ENCODE results near the gene DGKA. TPM values are rescaled to one million over a fixed set of nuclear protein-coding genes. Genes with fewer than 3 reads are reported as not detected.

Gene DGKA
- polyA plus RNA-seq (2013, experiment 1 of 2), result 11.5 TPM
- 10.1 TPM for polyA plus RNA-seq (2013, experiment 2 of 2)

- no peak within 1 kb of the TSS for H2AK5ac ChIP-seq (ENCODE audit: low read depth, low read length)
- peak within 1 kb of the TSS; percentile 55 for H3K18ac ChIP-seq (ENCODE audit: low read length)
- no peak within 1 kb of the TSS for H2BK120ac ChIP-seq (ENCODE audit: low read depth, low read length)
- DNase-seq (ENCODE audit: low spot score), result no peak
- H2BK12ac ChIP-seq (ENCODE audit: low read length), result no peak within 1 kb of the TSS
- peak within 1 kb of the TSS; percentile 88 for H2AFZ ChIP-seq (ENCODE audit: low read length)
- H4K91ac ChIP-seq (ENCODE audit: low read depth, low read length, poor library complexity), result no peak within 1 kb of the TSS
- peak within 1 kb of the TSS; percentile 71 for H3K9ac ChIP-seq (ENCODE audit: low read depth, low read length, poor library complexity)
- WGBS, 2 donors (ENCODE audit: extremely low coverage in 2 of 2, insufficient read length in 2 of 2, insufficient replicate concordance in 1 of 2), result no CpG with 5 or more reads among the region's 3 CpGs
- peak within 1 kb of the TSS; percentile 31 for H2BK15ac ChIP-seq (ENCODE audit: low read length)
- H3K4me2 ChIP-seq (ENCODE audit: insufficient read depth, low read length, poor library complexity, severe bottlenecking), result peak within 1 kb of the TSS; percentile 80
- H3K9me3 ChIP-seq (replicated peaks in 1 of 2; ENCODE audit: control insufficient read depth in 2 of 2, insufficient read depth in 1 of 2, low read depth in 1 of 2, low read length in 2 of 2), result no peaks in the 10 kb centered on the region
- H4K8ac ChIP-seq (ENCODE audit: low read depth, low read length), result no peak within 1 kb of the TSS
- H3K27me3 ChIP-seq (ENCODE audit: control insufficient read depth in 3 of 3, insufficient read depth in 3 of 3, low read depth in 1 of 3, low read length in 3 of 3), result peaks cover 4 to 42% (median 20%) of the 10 kb centered on the region in 3 experiments
- H3K4me1 ChIP-seq (ENCODE audit: control insufficient read depth in 2 of 2, insufficient read depth in 1 of 2, low read depth in 1 of 2, low read length in 2 of 2), result peaks cover 13 to 21% of the 10 kb centered on the region in 2 donors
- peaks cover under 1 to 4% of the 10 kb centered on the region in 2 donors for H3K36me3 ChIP-seq (replicated peaks in 1 of 2; ENCODE audit: control insufficient read depth in 2 of 2, insufficient read depth in 2 of 2, low read length in 2 of 2)
- no peak within 1 kb of the TSS for H3K23ac ChIP-seq (ENCODE audit: low read depth, low read length, poor library complexity)
- no peak within 1 kb of the TSS for H3K27ac ChIP-seq (replicated peaks; ENCODE audit: low read length)
- H3K4me3 ChIP-seq (ENCODE audit: low read length in 2 of 2), result peak within 1 kb of the TSS; percentile 58 to 81
- H3K14ac ChIP-seq (ENCODE audit: low read length), result no peak within 1 kb of the TSS
- no peak within 1 kb of the TSS for H3K4ac ChIP-seq (ENCODE audit: low read length)
- no peak within 1 kb of the TSS for H2BK5ac ChIP-seq (ENCODE audit: low read length)
- no peaks in the 10 kb centered on the region for H3K79me1 ChIP-seq (ENCODE audit: low read depth, low read length)
These were observed at the start of gene DGKA for GRCh38 chr12:55930771-55931316. TSS of gene DGKA (plus strand) at chr12:55931162. CDS start at chr12:55936504, 5,342 bp downstream.

GRCh38 chr12:55885113-55885512 is 45.8 kb upstream of the DGKA start:
- Histone ChIP-seq H3K79me1 (ENCODE audit: low read depth, low read length) (no peaks in the 10 kb centered on the region), H4K91ac (ENCODE audit: low read depth, low read length, poor library complexity) (no peak overlapping the region), H4K8ac (ENCODE audit: low read depth, low read length) (no peak overlapping the region), H2BK5ac (ENCODE audit: low read length) (no peak overlapping the region), H3K4me3 (ENCODE audit: low read length in 2 of 2) (no peak overlapping the region), H3K36me3 (replicated peaks in 1 of 2; ENCODE audit: control insufficient read depth in 2 of 2, insufficient read depth in 2 of 2, low read length in 2 of 2) (no peaks in the 10 kb centered on the region), H2BK15ac (ENCODE audit: low read length) (no peak overlapping the region), H3K4me1 (ENCODE audit: control insufficient read depth in 2 of 2, insufficient read depth in 1 of 2, low read depth in 1 of 2, low read length in 2 of 2) (peaks cover 0 to 4% of the 10 kb centered on the region in 2 donors), H3K4me2 (ENCODE audit: insufficient read depth, low read length, poor library complexity, severe bottlenecking) (no peak overlapping the region), H3K9me3 (replicated peaks in 1 of 2; ENCODE audit: control insufficient read depth in 2 of 2, insufficient read depth in 1 of 2, low read depth in 1 of 2, low read length in 2 of 2) (peaks cover 0 to 2% of the 10 kb centered on the region in 2 donors), H2AFZ (ENCODE audit: low read length) (no peak overlapping the region), H2BK120ac (ENCODE audit: low read depth, low read length) (no peak overlapping the region), H2BK12ac (ENCODE audit: low read length) (no peak overlapping the region), H3K14ac (ENCODE audit: low read length) (no peak overlapping the region), H3K27me3 (ENCODE audit: control insufficient read depth in 3 of 3, insufficient read depth in 3 of 3, low read depth in 1 of 3, low read length in 3 of 3) (no peaks in the 10 kb centered on the region), H3K23ac (ENCODE audit: low read depth, low read length, poor library complexity) (no peak overlapping the region), H3K4ac (ENCODE audit: low read length) (no peak overlapping the region), H2AK5ac (ENCODE audit: low read depth, low read length) (no peak overlapping the region), H3K18ac (ENCODE audit: low read length) (no peak overlapping the region), H3K27ac (replicated peaks; ENCODE audit: low read length) (no peak overlapping the region), H3K9ac (ENCODE audit: low read depth, low read length, poor library complexity) (no peak overlapping the region)
- WGBS, 2 donors (ENCODE audit: extremely low coverage in 2 of 2, insufficient read length in 2 of 2, insufficient replicate concordance in 1 of 2), result no CpG with 5 or more reads among the region's 1 CpG
- no peak for DNase-seq (ENCODE audit: low spot score)

- no peak overlapping the region for H3K4me2 ChIP-seq (ENCODE audit: insufficient read depth, low read length, poor library complexity, severe bottlenecking)
- no peak overlapping the region for H3K4me3 ChIP-seq (ENCODE audit: low read length in 2 of 2)
- no peak overlapping the region for H4K8ac ChIP-seq (ENCODE audit: low read depth, low read length)
- no peak overlapping the region for H3K14ac ChIP-seq (ENCODE audit: low read length)
- H3K27ac ChIP-seq (replicated peaks; ENCODE audit: low read length), result no peak overlapping the region
- no peak overlapping the region for H2AK5ac ChIP-seq (ENCODE audit: low read depth, low read length)
- H3K79me1 ChIP-seq (ENCODE audit: low read depth, low read length), result peaks cover 2% of the 10 kb centered on the region
- H2BK12ac ChIP-seq (ENCODE audit: low read length), result no peak overlapping the region
- H3K23ac ChIP-seq (ENCODE audit: low read depth, low read length, poor library complexity), result no peak overlapping the region
- H3K36me3 ChIP-seq (replicated peaks in 1 of 2; ENCODE audit: control insufficient read depth in 2 of 2, insufficient read depth in 2 of 2, low read length in 2 of 2), result no peaks in the 10 kb centered on the region
- no peak overlapping the region for H2BK5ac ChIP-seq (ENCODE audit: low read length)
- no peak overlapping the region for H3K9ac ChIP-seq (ENCODE audit: low read depth, low read length, poor library complexity)
- H3K27me3 ChIP-seq (ENCODE audit: control insufficient read depth in 3 of 3, insufficient read depth in 3 of 3, low read depth in 1 of 3, low read length in 3 of 3), result no peaks in the 10 kb centered on the region
- no peak overlapping the region for H2BK120ac ChIP-seq (ENCODE audit: low read depth, low read length)
- DNase-seq (ENCODE audit: low spot score), result no peak
- H4K91ac ChIP-seq (ENCODE audit: low read depth, low read length, poor library complexity), result no peak overlapping the region
- H2BK15ac ChIP-seq (ENCODE audit: low read length), result no peak overlapping the region
- no peak overlapping the region for H2AFZ ChIP-seq (ENCODE audit: low read length)
- no peaks in the 10 kb centered on the region for H3K4me1 ChIP-seq (ENCODE audit: control insufficient read depth in 2 of 2, insufficient read depth in 1 of 2, low read depth in 1 of 2, low read length in 2 of 2)
- no peak overlapping the region for H3K4ac ChIP-seq (ENCODE audit: low read length)
- no peak overlapping the region for H3K18ac ChIP-seq (ENCODE audit: low read length)
- WGBS, 2 donors (ENCODE audit: extremely low coverage in 2 of 2, insufficient read length in 2 of 2, insufficient replicate concordance in 1 of 2), result no CpG with 5 or more reads among the region's 4 CpGs
- no peaks in the 10 kb centered on the region for H3K9me3 ChIP-seq (replicated peaks in 1 of 2; ENCODE audit: control insufficient read depth in 2 of 2, insufficient read depth in 1 of 2, low read depth in 1 of 2, low read length in 2 of 2)
These were observed 39.7 kb upstream of the DGKA start for GRCh38 chr12:55891310-55891709.

GRCh38 chr12:55893723-55894122 is 37.2 kb upstream of the DGKA start:
- Histone ChIP-seq H3K14ac (ENCODE audit: low read length) (no peak overlapping the region), H2BK120ac (ENCODE audit: low read depth, low read length) (no peak overlapping the region), H3K9me3 (replicated peaks in 1 of 2; ENCODE audit: control insufficient read depth in 2 of 2, insufficient read depth in 1 of 2, low read depth in 1 of 2, low read length in 2 of 2) (no peaks in the 10 kb centered on the region), H3K27ac (replicated peaks; ENCODE audit: low read length) (no peak overlapping the region), H3K9ac (ENCODE audit: low read depth, low read length, poor library complexity) (no peak overlapping the region), H3K27me3 (ENCODE audit: control insufficient read depth in 3 of 3, insufficient read depth in 3 of 3, low read depth in 1 of 3, low read length in 3 of 3) (no peaks in the 10 kb centered on the region), H4K8ac (ENCODE audit: low read depth, low read length) (no peak overlapping the region), H3K4me3 (ENCODE audit: low read length in 2 of 2) (no peak overlapping the region), H3K4me2 (ENCODE audit: insufficient read depth, low read length, poor library complexity, severe bottlenecking) (no peak overlapping the region), H3K4ac (ENCODE audit: low read length) (no peak overlapping the region), H2BK5ac (ENCODE audit: low read length) (no peak overlapping the region), H3K18ac (ENCODE audit: low read length) (no peak overlapping the region), H2AFZ (ENCODE audit: low read length) (no peak overlapping the region), H2AK5ac (ENCODE audit: low read depth, low read length) (no peak overlapping the region), H2BK12ac (ENCODE audit: low read length) (no peak overlapping the region), H3K4me1 (ENCODE audit: control insufficient read depth in 2 of 2, insufficient read depth in 1 of 2, low read depth in 1 of 2, low read length in 2 of 2) (no peaks in the 10 kb centered on the region), H3K79me1 (ENCODE audit: low read depth, low read length) (peaks cover 2% of the 10 kb centered on the region), H3K36me3 (replicated peaks in 1 of 2; ENCODE audit: control insufficient read depth in 2 of 2, insufficient read depth in 2 of 2, low read length in 2 of 2) (no peaks in the 10 kb centered on the region), H4K91ac (ENCODE audit: low read depth, low read length, poor library complexity) (no peak overlapping the region), H2BK15ac (ENCODE audit: low read length) (no peak overlapping the region), H3K23ac (ENCODE audit: low read depth, low read length, poor library complexity) (no peak overlapping the region)
- DNase-seq (ENCODE audit: low spot score), result no peak
- no CpG with 5 or more reads among the region's 1 CpG for WGBS, 2 donors (ENCODE audit: extremely low coverage in 2 of 2, insufficient read length in 2 of 2, insufficient replicate concordance in 1 of 2)

All from neuronal stem cell (in vitro differentiated cells).